ENCODE results near the gene GSE1.

Gene GSE1

GRCh38 chr16:85711982-85712587 lies 99.0 kb downstream of the GSE1 start:
- no peak overlapping the region for H3K27ac ChIP-seq (ENCODE audit: low read depth, low read length)
- no peaks in the 10 kb centered on the region for H3K27me3 ChIP-seq (ENCODE audit: control insufficient read depth in 1 of 2, insufficient read depth in 2 of 2, low read length in 2 of 2)
- peaks cover 7% of the 10 kb centered on the region in 2 donors for H3K9me3 ChIP-seq (ENCODE audit: control insufficient read depth in 1 of 2, low read length in 2 of 2)
- H3K9ac ChIP-seq (ENCODE audit: low read depth in 1 of 2, low read length in 2 of 2): no peak overlapping the region
- H3K4me1 ChIP-seq (ENCODE audit: control insufficient read depth in 1 of 2, insufficient read depth in 2 of 2, low read length in 2 of 2): peaks cover 0 to 7% of the 10 kb centered on the region in 2 donors
- H3K36me3 ChIP-seq (ENCODE audit: control insufficient read depth in 1 of 2, insufficient read depth in 2 of 2, low read length in 2 of 2): no peaks in the 10 kb centered on the region
- no peak overlapping the region for H3K4me3 ChIP-seq (ENCODE audit: low read depth in 1 of 2, low read length in 2 of 2)

GRCh38 chr16:85712801-85713200 lies 99.7 kb downstream of the GSE1 start:
- Histone ChIP-seq H3K36me3 (ENCODE audit: control insufficient read depth in 1 of 2, insufficient read depth in 2 of 2, low read length in 2 of 2) (no peaks in the 10 kb centered on the region), H3K9me3 (ENCODE audit: control insufficient read depth in 1 of 2, low read length in 2 of 2) (peaks cover 7% of the 10 kb centered on the region in 2 donors), H3K27ac (ENCODE audit: low read depth, low read length) (no peak overlapping the region), H3K4me3 (ENCODE audit: low read depth in 1 of 2, low read length in 2 of 2) (no peak overlapping the region), H3K4me1 (ENCODE audit: control insufficient read depth in 1 of 2, insufficient read depth in 2 of 2, low read length in 2 of 2) (peaks cover 0 to 7% of the 10 kb centered on the region in 2 donors), H3K27me3 (ENCODE audit: control insufficient read depth in 1 of 2, insufficient read depth in 2 of 2, low read length in 2 of 2) (no peaks in the 10 kb centered on the region), H3K9ac (ENCODE audit: low read depth in 1 of 2, low read length in 2 of 2) (no peak overlapping the region)

GRCh38 chr16:85715169-85716021 lies 102.3 kb downstream of the GSE1 start:
- Histone ChIP-seq H3K27me3 (ENCODE audit: control insufficient read depth in 1 of 2, insufficient read depth in 2 of 2, low read length in 2 of 2) (no peaks in the 10 kb centered on the region), H3K27ac (ENCODE audit: low read depth, low read length) (no peak overlapping the region), H3K4me3 (ENCODE audit: low read depth in 1 of 2, low read length in 2 of 2) (no peak overlapping the region)

GRCh38 chr16:85716022-85716679 lies 103.0 kb downstream of the GSE1 start:
- Histone ChIP-seq H3K27ac (ENCODE audit: low read depth, low read length) (no peak overlapping the region), H3K27me3 (ENCODE audit: control insufficient read depth in 1 of 2, insufficient read depth in 2 of 2, low read length in 2 of 2) (no peaks in the 10 kb centered on the region), H3K36me3 (ENCODE audit: control insufficient read depth in 1 of 2, insufficient read depth in 2 of 2, low read length in 2 of 2) (no peaks in the 10 kb centered on the region), H3K4me1 (ENCODE audit: control insufficient read depth in 1 of 2, insufficient read depth in 2 of 2, low read length in 2 of 2) (peaks cover 0 to 11% of the 10 kb centered on the region in 2 donors), H3K9ac (ENCODE audit: low read depth in 1 of 2, low read length in 2 of 2) (no peak overlapping the region), H3K4me3 (ENCODE audit: low read depth in 1 of 2, low read length in 2 of 2) (no peak overlapping the region), H3K9me3 (ENCODE audit: control insufficient read depth in 1 of 2, low read length in 2 of 2) (peaks cover 7% of the 10 kb centered on the region in 2 donors)

More at GRCh38 chr16:85715169-85716021, 102.3 kb downstream of the GSE1 start:
- H3K9me3 ChIP-seq (ENCODE audit: control insufficient read depth in 1 of 2, low read length in 2 of 2): peaks cover 7% of the 10 kb centered on the region in 2 donors
- no peak overlapping the region for H3K9ac ChIP-seq (ENCODE audit: low read depth in 1 of 2, low read length in 2 of 2)
- H3K36me3 ChIP-seq (ENCODE audit: control insufficient read depth in 1 of 2, insufficient read depth in 2 of 2, low read length in 2 of 2): no peaks in the 10 kb centered on the region
- peaks cover 0 to 11% of the 10 kb centered on the region in 2 donors for H3K4me1 ChIP-seq (ENCODE audit: control insufficient read depth in 1 of 2, insufficient read depth in 2 of 2, low read length in 2 of 2)

GRCh38 chr16:85716680-85717038 lies 103.5 kb downstream of the GSE1 start:
- Histone ChIP-seq H3K9ac (ENCODE audit: low read depth in 1 of 2, low read length in 2 of 2) (no peak overlapping the region), H3K4me3 (ENCODE audit: low read depth in 1 of 2, low read length in 2 of 2) (no peak overlapping the region), H3K27me3 (ENCODE audit: control insufficient read depth in 1 of 2, insufficient read depth in 2 of 2, low read length in 2 of 2) (no peaks in the 10 kb centered on the region), H3K36me3 (ENCODE audit: control insufficient read depth in 1 of 2, insufficient read depth in 2 of 2, low read length in 2 of 2) (no peaks in the 10 kb centered on the region), H3K4me1 (ENCODE audit: control insufficient read depth in 1 of 2, insufficient read depth in 2 of 2, low read length in 2 of 2) (peaks cover 0 to 11% of the 10 kb centered on the region in 2 donors), H3K27ac (ENCODE audit: low read depth, low read length) (no peak overlapping the region), H3K9me3 (ENCODE audit: control insufficient read depth in 1 of 2, low read length in 2 of 2) (peaks cover 6% of the 10 kb centered on the region in 2 donors)

- H3K9me3 ChIP-seq (ENCODE audit: control insufficient read depth in 1 of 2, low read length in 2 of 2): no peaks in the 10 kb centered on the region
- no peak overlapping the region for H3K4me3 ChIP-seq (ENCODE audit: low read depth in 1 of 2, low read length in 2 of 2)
- H3K36me3 ChIP-seq (ENCODE audit: control insufficient read depth in 1 of 2, insufficient read depth in 2 of 2, low read length in 2 of 2): no peaks in the 10 kb centered on the region
- no peak overlapping the region for H3K27ac ChIP-seq (ENCODE audit: low read depth, low read length)
- H3K9ac ChIP-seq (ENCODE audit: low read depth in 1 of 2, low read length in 2 of 2): peak overlapping the region in 1 of 2 donors; percentile 18
- H3K4me1 ChIP-seq (ENCODE audit: control insufficient read depth in 1 of 2, insufficient read depth in 2 of 2, low read length in 2 of 2): peaks cover 0 to 11% of the 10 kb centered on the region in 2 donors
- no peaks in the 10 kb centered on the region for H3K27me3 ChIP-seq (ENCODE audit: control insufficient read depth in 1 of 2, insufficient read depth in 2 of 2, low read length in 2 of 2)
Measured at GRCh38 chr16:85717393-85718152, 104.5 kb downstream of the GSE1 start.

- H3K4me1 ChIP-seq (ENCODE audit: control insufficient read depth in 1 of 2, insufficient read depth in 2 of 2, low read length in 2 of 2): peaks cover 0 to 11% of the 10 kb centered on the region in 2 donors
Measured at GRCh38 chr16:85718153-85718477, 105.0 kb downstream of the GSE1 start.

GRCh38 chr16:85718682-85719081 lies 105.6 kb downstream of the GSE1 start:
- Histone ChIP-seq H3K9me3 (ENCODE audit: control insufficient read depth in 1 of 2, low read length in 2 of 2) (no peaks in the 10 kb centered on the region), H3K4me1 (ENCODE audit: control insufficient read depth in 1 of 2, insufficient read depth in 2 of 2, low read length in 2 of 2) (peaks cover 0 to 11% of the 10 kb centered on the region in 2 donors), H3K27ac (ENCODE audit: low read depth, low read length) (no peak overlapping the region), H3K36me3 (ENCODE audit: control insufficient read depth in 1 of 2, insufficient read depth in 2 of 2, low read length in 2 of 2) (no peaks in the 10 kb centered on the region), H3K9ac (ENCODE audit: low read depth in 1 of 2, low read length in 2 of 2) (no peak overlapping the region), H3K27me3 (ENCODE audit: control insufficient read depth in 1 of 2, insufficient read depth in 2 of 2, low read length in 2 of 2) (no peaks in the 10 kb centered on the region), H3K4me3 (ENCODE audit: low read depth in 1 of 2, low read length in 2 of 2) (no peak overlapping the region)

More at GRCh38 chr16:85718153-85718477, 105.0 kb downstream of the GSE1 start:
- no peak overlapping the region for H3K9ac ChIP-seq (ENCODE audit: low read depth in 1 of 2, low read length in 2 of 2)
- no peaks in the 10 kb centered on the region for H3K9me3 ChIP-seq (ENCODE audit: control insufficient read depth in 1 of 2, low read length in 2 of 2)
- H3K36me3 ChIP-seq (ENCODE audit: control insufficient read depth in 1 of 2, insufficient read depth in 2 of 2, low read length in 2 of 2): no peaks in the 10 kb centered on the region
- H3K27me3 ChIP-seq (ENCODE audit: control insufficient read depth in 1 of 2, insufficient read depth in 2 of 2, low read length in 2 of 2): no peaks in the 10 kb centered on the region
- no peak overlapping the region for H3K27ac ChIP-seq (ENCODE audit: low read depth, low read length)
- no peak overlapping the region for H3K4me3 ChIP-seq (ENCODE audit: low read depth in 1 of 2, low read length in 2 of 2)

GRCh38 chr16:85719605-85720301 lies 106.6 kb downstream of the GSE1 start:
- H3K27me3 ChIP-seq (ENCODE audit: control insufficient read depth in 1 of 2, insufficient read depth in 2 of 2, low read length in 2 of 2): no peaks in the 10 kb centered on the region
- no peaks in the 10 kb centered on the region for H3K9me3 ChIP-seq (ENCODE audit: control insufficient read depth in 1 of 2, low read length in 2 of 2)
- H3K4me1 ChIP-seq (ENCODE audit: control insufficient read depth in 1 of 2, insufficient read depth in 2 of 2, low read length in 2 of 2): peaks cover 0 to 11% of the 10 kb centered on the region in 2 donors
- H3K27ac ChIP-seq (ENCODE audit: low read depth, low read length): no peak overlapping the region
- H3K4me3 ChIP-seq (ENCODE audit: low read depth in 1 of 2, low read length in 2 of 2): no peak overlapping the region
- no peak overlapping the region for H3K9ac ChIP-seq (ENCODE audit: low read depth in 1 of 2, low read length in 2 of 2)
- no peaks in the 10 kb centered on the region for H3K36me3 ChIP-seq (ENCODE audit: control insufficient read depth in 1 of 2, insufficient read depth in 2 of 2, low read length in 2 of 2)

All from duodenal mucosa (tissue), 2 donors.